Esophagus muscularis mucosa (tissue), 4 donors: Measurements from ENCODE around the gene ANXA6. TPM values are rescaled to one million over a fixed set of nuclear protein-coding genes. Genes with fewer than 3 reads are reported as not detected.

Experiments
- DNase-seq: peaks from one replicate; pipeline ENCODE4 v3.0.0-alpha.2; 2017; ENCODE audit errors: extremely low spot score
- H3K27ac ChIP-seq, 4 donors: fragments of 200-600 bp; sonication (generic); replicated peaks in 1 of 4; 1 replicate in 3 of 4; 2 replicates in 1 of 4; pipeline ENCODE4 v1.5.1; 2016 to 2019; ENCODE audit warnings: mild to moderate bottlenecking in 1 of 4
- H3K27me3 ChIP-seq, 4 donors: fragments of 200-600 bp; sonication (generic); one replicate each; pipeline versions ENCODE4 v1.5.1 to v1.6.0; 2016 to 2019
- H3K36me3 ChIP-seq, 4 donors: fragments of 200-600 bp; sonication (generic); one replicate each; pipeline ENCODE4 v1.5.1; 2016 to 2019
- H3K4me1 ChIP-seq, 4 donors: fragments of 200-600 bp; sonication (generic); one replicate each; pipeline ENCODE4 v1.5.1; 2016 to 2019
- H3K4me3 ChIP-seq, 4 donors: fragments of 200-600 bp; sonication (generic); 1 replicate in 2 of 4; 2 replicates in 2 of 4; pipeline ENCODE4 v1.5.1; 2016 to 2019; ENCODE audit warnings: mild to moderate bottlenecking in 4 of 4, moderate library complexity in 1 of 4
- H3K9me3 ChIP-seq, 4 donors: fragments of 200-600 bp; sonication (generic); 1 replicate in 3 of 4; 2 replicates in 1 of 4; pipeline ENCODE4 v1.5.1; 2016 to 2019
- EP300 ChIP-seq: sonication (generic); formaldehyde crosslinking; IDR thresholded peaks from one replicate; pipeline ENCODE4 v1.6.1; 2017; ENCODE audit warnings: antibody characterized with exemption
- POLR2A ChIP-seq: fragments of 450-650 bp; IDR thresholded peaks from one replicate; pipeline ENCODE4 v1.6.1; 2017; ENCODE audit warnings: antibody characterized with exemption, moderate library complexity, mild to moderate bottlenecking, low read depth
- POLR2AphosphoS5 ChIP-seq, 2 donors: sonication (generic); formaldehyde crosslinking; IDR thresholded peaks; one replicate each; pipeline ENCODE4 v1.6.1; 2017; ENCODE audit warnings: antibody characterized with exemption in 2 of 2
- WGBS: methylation state at CpG from one replicate; pipeline ENCODE4 v1.1.5; 2018; 5-methylcytosine and 5-hydroxymethylcytosine counted together
- intact Hi-C: fragments of 100-400 bp; cut with DNase I; formaldehyde crosslinking; loops from one replicate; pipeline ENCODE4 v1.15.1; 2023
- total RNA-seq, 4 donors: library from RNA; depleted of rRNA; stranded (reverse); fragments of >200 nt; gene quantifications; one replicate each; pipeline versions ENCODE4 v1.1.0 to v1.2.1, GENCODE V29; 2016
- TF ChIP-seq, protein P1 (sequence below), 3 experiments: fragments of 200-600 bp in 2 of 3; fragments of 450-650 bp in 1 of 3; sonication (generic) in 2 of 3; IDR thresholded peaks; one replicate each; pipeline ENCODE4 v1.5.1; 2017 to 2019; ENCODE audit warnings: antibody characterized with exemption in 3 of 3, mild to moderate bottlenecking in 2 of 3, moderate library complexity in 1 of 3

Gene ANXA6
- total RNA-seq, 4 donors from 2014 or later = 232 to 442 (median 374) TPM

DNA sequence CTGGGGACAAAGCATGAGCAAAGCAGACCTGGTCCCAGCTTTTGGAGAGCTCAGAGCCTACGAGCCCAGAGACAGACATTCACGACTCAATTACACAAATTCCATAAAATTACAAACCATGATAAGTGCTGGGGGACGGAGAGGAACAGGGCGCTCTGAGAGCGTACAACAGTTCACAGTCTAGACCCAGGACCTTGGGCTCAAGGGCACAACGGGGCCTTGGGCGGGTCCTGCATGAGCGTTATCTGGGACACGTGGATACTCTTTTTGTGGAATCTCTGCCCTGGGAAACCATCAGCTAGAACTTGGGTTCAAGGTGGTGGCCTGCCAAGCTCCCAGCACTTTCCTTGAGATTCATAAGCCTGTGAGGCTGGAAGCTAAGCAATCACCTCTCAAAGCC, 9.4 kb upstream of the ANXA6 start:
- intact Hi-C loops = loop anchor here (5.0 kb wide), 1 partner anchor 70 kb away; no protein-coding TSS in a partner anchor
- TF ChIP-seq, protein P1, sequence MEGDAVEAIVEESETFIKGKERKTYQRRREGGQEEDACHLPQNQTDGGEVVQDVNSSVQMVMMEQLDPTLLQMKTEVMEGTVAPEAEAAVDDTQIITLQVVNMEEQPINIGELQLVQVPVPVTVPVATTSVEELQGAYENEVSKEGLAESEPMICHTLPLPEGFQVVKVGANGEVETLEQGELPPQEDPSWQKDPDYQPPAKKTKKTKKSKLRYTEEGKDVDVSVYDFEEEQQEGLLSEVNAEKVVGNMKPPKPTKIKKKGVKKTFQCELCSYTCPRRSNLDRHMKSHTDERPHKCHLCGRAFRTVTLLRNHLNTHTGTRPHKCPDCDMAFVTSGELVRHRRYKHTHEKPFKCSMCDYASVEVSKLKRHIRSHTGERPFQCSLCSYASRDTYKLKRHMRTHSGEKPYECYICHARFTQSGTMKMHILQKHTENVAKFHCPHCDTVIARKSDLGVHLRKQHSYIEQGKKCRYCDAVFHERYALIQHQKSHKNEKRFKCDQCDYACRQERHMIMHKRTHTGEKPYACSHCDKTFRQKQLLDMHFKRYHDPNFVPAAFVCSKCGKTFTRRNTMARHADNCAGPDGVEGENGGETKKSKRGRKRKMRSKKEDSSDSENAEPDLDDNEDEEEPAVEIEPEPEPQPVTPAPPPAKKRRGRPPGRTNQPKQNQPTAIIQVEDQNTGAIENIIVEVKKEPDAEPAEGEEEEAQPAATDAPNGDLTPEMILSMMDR (IDR thresholded peaks at IDR 0.05) = no peak
- TF ChIP-seq EP300 = no peak
- no peak for TF ChIP-seq POLR2A
- no peak for TF ChIP-seq POLR2AphosphoS5 (IDR thresholded peaks at IDR 0.05)
- no peak overlapping the region for H3K4me3 ChIP-seq
- no peaks in the 10 kb centered on the region for H3K36me3 ChIP-seq
- H3K9me3 ChIP-seq = no peaks in the 10 kb centered on the region
- H3K27me3 ChIP-seq = no peaks in the 10 kb centered on the region
- no peak for DNase-seq
- H3K4me1 ChIP-seq = peaks cover 15 to 39% (median 31%) of the 10 kb centered on the region in 4 donors
- no peak overlapping the region for H3K27ac ChIP-seq
- WGBS = 87% methylated on average over 9 of the region's 9 CpGs

DNA sequence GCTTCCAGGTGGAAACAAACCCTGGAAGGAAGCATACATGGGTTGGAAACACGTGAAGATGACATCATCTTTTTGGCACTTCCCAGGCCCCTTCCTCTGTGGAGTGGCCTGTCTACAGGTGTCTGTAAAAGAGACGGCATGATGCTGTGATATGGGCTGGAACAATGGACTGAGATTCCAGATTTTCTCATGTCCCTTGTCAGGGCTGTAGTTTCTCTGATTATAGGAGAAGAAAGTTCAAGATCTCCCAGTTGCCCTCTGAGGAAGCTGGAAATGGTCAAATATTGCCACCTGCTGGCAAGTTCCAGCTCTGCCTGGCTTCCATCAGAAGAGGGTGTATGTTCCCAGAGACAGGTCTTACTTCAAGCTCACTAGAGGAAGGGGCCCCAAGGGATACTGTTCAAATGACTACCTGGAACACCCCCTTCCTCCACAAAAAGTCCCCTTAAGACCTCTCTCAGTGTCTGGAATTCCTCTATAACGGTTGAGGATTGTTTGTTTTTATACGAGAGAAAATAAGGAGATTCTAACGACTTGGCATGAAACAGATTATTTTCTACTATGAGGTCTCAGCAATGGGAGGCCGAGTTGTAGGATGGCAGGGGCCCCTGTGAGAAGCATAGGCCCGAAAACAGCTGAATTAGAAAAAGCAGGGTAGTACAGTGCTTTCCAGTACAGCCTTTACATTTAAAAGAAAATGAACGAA, 7.3 kb upstream of the ANXA6 start:
- DNase-seq = no peak
- Histone ChIP-seq H3K27me3 (no peaks in the 10 kb centered on the region), H3K4me1 (peaks cover 15 to 41% (median 32%) of the 10 kb centered on the region in 4 donors), H3K27ac (no peak overlapping the region), H3K9me3 (no peaks in the 10 kb centered on the region), H3K4me3 (no peak overlapping the region), H3K36me3 (no peaks in the 10 kb centered on the region)
- intact Hi-C loops = loop anchor here (2.0 to 5.0 kb wide), 3 partner anchors 38 to 116 kb away; no protein-coding TSS in a partner anchor
- WGBS = 25% methylated on average over 8 of the region's 8 CpGs
- TF ChIP-seq, protein P1 (IDR thresholded peaks at IDR 0.05) = peak; percentile 94 to 95 (median 95)
- TF ChIP-seq POLR2AphosphoS5 (IDR thresholded peaks at IDR 0.05) = peak; percentile 39 to 52
- TF ChIP-seq EP300 = no peak
- TF ChIP-seq POLR2A = no peak

DNA sequence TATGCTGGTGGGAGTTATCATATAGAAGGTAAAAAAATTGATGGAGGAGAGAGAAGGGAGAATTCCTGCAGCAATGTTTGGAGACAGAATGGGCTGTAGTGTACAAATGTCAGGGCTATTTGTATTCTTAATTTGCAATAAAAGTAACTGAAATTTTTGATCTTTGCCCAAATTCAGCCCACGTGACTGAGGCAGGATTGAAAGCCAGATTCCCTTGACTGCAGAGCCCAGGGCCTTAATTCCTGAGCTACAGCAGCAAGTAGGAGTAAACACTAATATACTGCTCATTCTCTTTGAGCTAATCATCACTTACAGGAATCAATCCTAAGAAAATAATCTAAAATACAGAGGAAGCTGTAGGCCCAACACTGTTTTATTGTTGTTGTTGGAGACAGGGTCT, 5.2 kb upstream of the ANXA6 start:
- WGBS = 47% methylated on average over 1 of the region's 1 CpG
- no peaks in the 10 kb centered on the region for H3K9me3 ChIP-seq
- peak overlapping the region in 3 of 4 donors; percentile 42 to 67 (median 55) for H3K27ac ChIP-seq
- no peak overlapping the region for H3K4me3 ChIP-seq
- intact Hi-C loops = no loop called here
- DNase-seq = no peak
- no peaks in the 10 kb centered on the region for H3K27me3 ChIP-seq
- peaks cover 14 to 37% (median 35%) of the 10 kb centered on the region in 4 donors for H3K4me1 ChIP-seq
- no peaks in the 10 kb centered on the region for H3K36me3 ChIP-seq
- TF ChIP-seq POLR2AphosphoS5 (IDR thresholded peaks at IDR 0.05) (no peak), EP300 (no peak), POLR2A (no peak)
- TF ChIP-seq, protein P1 (IDR thresholded peaks at IDR 0.05) = no peak

DNA sequence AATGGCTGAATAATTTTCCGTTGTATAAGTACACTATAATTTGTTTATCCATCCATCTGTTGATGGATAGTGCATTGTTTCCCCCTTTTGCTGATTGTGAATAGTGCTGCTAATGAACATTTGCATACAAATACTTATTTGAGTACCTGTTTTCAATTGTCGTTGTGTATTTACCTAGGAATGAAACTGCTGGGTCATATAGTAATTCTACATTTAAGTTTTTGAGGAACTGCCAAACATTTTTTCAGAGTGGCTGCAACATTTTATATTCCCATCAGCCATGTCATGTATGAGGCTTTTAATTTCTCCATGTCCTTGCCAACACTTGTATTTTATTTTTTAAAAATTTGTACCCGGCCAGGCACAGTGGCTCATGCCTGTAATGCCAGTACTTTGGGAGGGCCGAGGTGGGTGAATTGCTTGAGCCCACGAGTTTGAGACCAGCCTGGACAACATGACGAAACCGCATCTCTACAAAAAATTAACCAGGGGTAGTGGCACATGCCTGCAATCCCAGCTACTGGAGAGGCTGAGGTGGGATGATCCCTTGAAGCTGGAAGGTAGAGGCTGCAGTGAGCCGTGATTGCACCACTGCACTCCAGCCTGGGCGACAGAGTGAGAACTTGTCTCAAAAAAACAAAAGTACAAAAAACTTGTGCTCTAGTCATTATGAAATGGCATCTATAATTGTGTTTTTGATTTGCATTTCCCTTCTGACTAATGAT, 2.2 kb upstream of the ANXA6 start:
- no peak for DNase-seq
- WGBS = 86% methylated on average over 9 of the region's 9 CpGs
- TF ChIP-seq, protein P1 (IDR thresholded peaks at IDR 0.05) = no peak
- TF ChIP-seq POLR2AphosphoS5 (IDR thresholded peaks at IDR 0.05) = no peak
- no peak for TF ChIP-seq EP300
- no peak for TF ChIP-seq POLR2A
- H3K4me1 ChIP-seq = peaks cover 29 to 59% (median 54%) of the 10 kb centered on the region in 4 donors
- no peak overlapping the region for H3K4me3 ChIP-seq
- H3K9me3 ChIP-seq = no peaks in the 10 kb centered on the region
- no peak overlapping the region for H3K27ac ChIP-seq
- intact Hi-C loops = no loop called here
- no peaks in the 10 kb centered on the region for H3K27me3 ChIP-seq
- H3K36me3 ChIP-seq = no peaks in the 10 kb centered on the region
